SK-N-SH (cell line): ENCODE measurements around the gene FGF7. TPM values are rescaled to one million over a fixed set of nuclear protein-coding genes. Genes with fewer than 3 reads are reported as not detected.

Experiments used
- CTCF ChIA-PET: fragments of 300-600, 350-600 bp; formaldehyde crosslinking; extraction: SDS; loops from one replicate; lab custom pipeline; 2021; lab: Yijun Ruan, JAX
- POLR2A ChIA-PET: fragments of 350-600 bp; sonication (Branson Sonifier 250); formaldehyde crosslinking; extraction: SDS; loops from one replicate; lab custom pipeline; 2020; ENCODE audit warnings: antibody characterized with exemption, inconsistent platforms; lab: Yijun Ruan, JAX
- DNase-seq: peaks from one replicate; pipeline ENCODE4 v3.0.0; 2012
- H2AFZ ChIP-seq: fragments of 200-600 bp; sonication (generic); 2 replicates; pipeline ENCODE4 v1.8.1; 2016; ENCODE audit warnings: antibody characterized with exemption, mild to moderate bottlenecking, low read depth
- H3F3A ChIP-seq: fragments of 200-600 bp; sonication (generic); replicated peaks from 2 replicates; pipeline ENCODE3; 2016; ENCODE audit warnings: antibody characterized with exemption, mild to moderate bottlenecking; ENCODE audit not compliant: insufficient read depth
- H3K27ac ChIP-seq, 2 experiments: fragments of 200-500 bp in 1 of 2; fragments of 200-600 bp in 1 of 2; sonication (Bioruptor generic) in 1 of 2; sonication (generic), shearing (Covaris generic) in 1 of 2; 2 replicates each; pipeline versions ENCODE4 v1.5.1 to v1.6.1; 2014 to 2016; ENCODE audit warnings: low read depth in 2 of 2, inconsistent platforms in 1 of 2, low read length in 1 of 2, mild to moderate bottlenecking in 1 of 2, mixed read lengths in 1 of 2
- H3K27me3 ChIP-seq: fragments of 200-600 bp; sonication (generic), shearing (Covaris generic); 2 replicates; pipeline ENCODE4 v1.6.1; 2016; ENCODE audit warnings: mixed run types; ENCODE audit not compliant: insufficient read depth
- H3K36me3 ChIP-seq, 2 experiments: fragments of 200-500 bp in 1 of 2; fragments of 200-600 bp in 1 of 2; sonication (Bioruptor generic) in 1 of 2; sonication (generic) in 1 of 2; replicated peaks in 1 of 2; 2 replicates each; pipeline versions ENCODE3 to v1.5.1; 2014 to 2016; ENCODE audit warnings: low read length in 1 of 2, mild to moderate bottlenecking in 1 of 2; ENCODE audit not compliant: insufficient read depth in 2 of 2, control insufficient read depth in 1 of 2
- H3K4me1 ChIP-seq, 2 experiments: fragments of 200-500 bp in 1 of 2; fragments of 200-600 bp in 1 of 2; sonication (Bioruptor generic) in 1 of 2; sonication (generic), shearing (Covaris generic) in 1 of 2; 2 replicates each; pipeline versions ENCODE4 v1.5.1 to v1.6.1; 2014 to 2016; ENCODE audit warnings: low read depth in 1 of 2, low read length in 1 of 2, mixed run types in 1 of 2; ENCODE audit not compliant: insufficient read depth in 2 of 2, control insufficient read depth in 1 of 2
- H3K4me2 ChIP-seq: fragments of 200-600 bp; sonication (generic), shearing (Covaris generic); 2 replicates; pipeline ENCODE4 v1.6.1; 2017; ENCODE audit warnings: mixed run types
- H3K4me3 ChIP-seq, 2 experiments: fragments of 200-500 bp in 1 of 2; fragments of 200-600 bp in 1 of 2; sonication (Bioruptor generic) in 1 of 2; sonication (generic), shearing (Covaris generic) in 1 of 2; 2 replicates each; pipeline versions ENCODE4 v1.5.1 to v1.8.1; 2014 to 2016; ENCODE audit warnings: low read depth in 2 of 2, inconsistent platforms in 1 of 2, low read length in 1 of 2, mild to moderate bottlenecking in 1 of 2, mixed read lengths in 1 of 2, moderate library complexity in 1 of 2
- H3K79me2 ChIP-seq: fragments of 200-600 bp; sonication (generic); 2 replicates; pipeline ENCODE4 v1.8.1; 2017; ENCODE audit warnings: mild to moderate bottlenecking; ENCODE audit not compliant: insufficient read depth
- H3K9ac ChIP-seq: fragments of 200-600 bp; sonication (generic); 2 replicates; pipeline ENCODE4 v1.6.1; 2017; ENCODE audit warnings: mixed run types
- H3K9me2 ChIP-seq: fragments of 200-600 bp; sonication (generic); 2 replicates; pipeline ENCODE4 v1.6.1; 2017; ENCODE audit warnings: mixed run types
- H3K9me3 ChIP-seq: fragments of 200-600 bp; sonication (generic); 2 replicates; pipeline ENCODE4 v1.6.1; 2017; ENCODE audit warnings: mixed run types, mild to moderate bottlenecking, moderate library complexity
- H4K20me1 ChIP-seq: fragments of 200-600 bp; sonication (generic); 2 replicates; pipeline ENCODE4 v1.6.1; 2017; ENCODE audit warnings: mild to moderate bottlenecking, mixed run types; ENCODE audit not compliant: insufficient read depth
- RAD21 ChIP-seq: IDR thresholded peaks from 2 replicates; pipeline ENCODE4 v1.6.1; 2012; ENCODE audit warnings: mild to moderate bottlenecking, low read length
- RCOR1 ChIP-seq: fragments of 150-350 bp; IDR thresholded peaks from 2 replicates; pipeline ENCODE4 v1.6.1; 2017; ENCODE audit warnings: antibody characterized with exemption, low read length
- RFX5 ChIP-seq: IDR thresholded peaks from 2 replicates; pipeline ENCODE4 v1.6.1; 2012; ENCODE audit warnings: mild to moderate bottlenecking, improper control_type of control experiment, low read length
- RXRA ChIP-seq: IDR thresholded peaks from 2 replicates; pipeline ENCODE4 v1.4.0; 2012; ENCODE audit warnings: low read depth, mild to moderate bottlenecking, borderline replicate concordance
- SMC3 ChIP-seq: IDR thresholded peaks from 2 replicates; pipeline ENCODE4 v1.6.1; 2012; ENCODE audit warnings: low read depth, low read length, improper control_type of control experiment
- TCF12 ChIP-seq: IDR thresholded peaks from 2 replicates; pipeline ENCODE4 v1.4.0; 2012
- TEAD4 ChIP-seq: IDR thresholded peaks from 2 replicates; pipeline ENCODE4 v1.4.0; 2012; ENCODE audit warnings: mild to moderate bottlenecking, borderline replicate concordance; ENCODE audit not compliant: insufficient read depth
- WGBS: methylation state at CpG from one replicate; pipeline ENCODE4 v1.1.6; 2017; ENCODE audit warnings: low lambda C conversion rate; 5-methylcytosine and 5-hydroxymethylcytosine counted together
- polyA plus RNA-seq, 3 experiments: library from polyadenylated mRNA; depleted of rRNA; stranded (reverse); fragments of >200 nt; gene quantifications; 2 replicates each; pipeline ENCODE4 v1.2.3, GENCODE V29; 2012
- TF ChIP-seq, protein P1 (sequence below): IDR thresholded peaks from 2 replicates; pipeline ENCODE4 v1.4.0; 2012; ENCODE audit warnings: low read depth, borderline replicate concordance
- TF ChIP-seq, protein P2 (sequence below): IDR thresholded peaks from 2 replicates; pipeline ENCODE4 v1.6.1; 2012; ENCODE audit warnings: mild to moderate bottlenecking, low read depth, low read length, moderate library complexity
- TF ChIP-seq, protein P3 (sequence below): fragments of 200-600 bp; sonication (generic); IDR thresholded peaks from 2 replicates; pipeline ENCODE4 v1.6.1; 2017; ENCODE audit warnings: antibody characterized with exemption, mild to moderate bottlenecking, moderate library complexity

Gene FGF7
- polyA plus RNA-seq, 1 of the 3 experiments (the other 2 are of a cell fraction) = 0.25 TPM

DNA sequence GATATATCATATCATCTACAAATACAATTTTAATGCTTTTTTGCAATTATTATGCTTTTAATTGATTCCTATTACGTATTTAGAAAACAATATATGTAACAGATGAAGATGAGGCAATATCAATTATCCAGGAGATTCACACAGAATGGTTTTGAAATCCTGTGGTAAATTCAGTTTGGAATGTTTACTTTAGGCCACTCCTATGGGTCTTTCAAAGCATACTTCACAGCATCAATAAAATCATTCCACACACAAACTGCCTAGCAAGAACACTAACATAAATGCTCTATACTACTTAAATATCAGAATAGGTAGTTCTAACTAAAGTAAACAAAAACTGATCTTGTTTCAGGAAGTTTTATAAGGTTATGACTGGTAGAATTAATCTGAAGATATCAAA is 107.0 kb downstream of the FGF7 start:
- Histone ChIP-seq H3K4me2 (no peak overlapping the region), H3K4me3 (no peak overlapping the region)
- TF ChIP-seq, protein P1, sequence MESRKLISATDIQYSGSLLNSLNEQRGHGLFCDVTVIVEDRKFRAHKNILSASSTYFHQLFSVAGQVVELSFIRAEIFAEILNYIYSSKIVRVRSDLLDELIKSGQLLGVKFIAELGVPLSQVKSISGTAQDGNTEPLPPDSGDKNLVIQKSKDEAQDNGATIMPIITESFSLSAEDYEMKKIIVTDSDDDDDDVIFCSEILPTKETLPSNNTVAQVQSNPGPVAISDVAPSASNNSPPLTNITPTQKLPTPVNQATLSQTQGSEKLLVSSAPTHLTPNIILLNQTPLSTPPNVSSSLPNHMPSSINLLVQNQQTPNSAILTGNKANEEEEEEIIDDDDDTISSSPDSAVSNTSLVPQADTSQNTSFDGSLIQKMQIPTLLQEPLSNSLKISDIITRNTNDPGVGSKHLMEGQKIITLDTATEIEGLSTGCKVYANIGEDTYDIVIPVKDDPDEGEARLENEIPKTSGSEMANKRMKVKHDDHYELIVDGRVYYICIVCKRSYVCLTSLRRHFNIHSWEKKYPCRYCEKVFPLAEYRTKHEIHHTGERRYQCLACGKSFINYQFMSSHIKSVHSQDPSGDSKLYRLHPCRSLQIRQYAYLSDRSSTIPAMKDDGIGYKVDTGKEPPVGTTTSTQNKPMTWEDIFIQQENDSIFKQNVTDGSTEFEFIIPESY = no peak
- TF ChIP-seq RCOR1 (no peak), RFX5 (no peak), SMC3 (no peak), TEAD4 (no peak), RAD21 (no peak), TCF12 (no peak), RXRA (no peak)
- TF ChIP-seq, protein P2, sequence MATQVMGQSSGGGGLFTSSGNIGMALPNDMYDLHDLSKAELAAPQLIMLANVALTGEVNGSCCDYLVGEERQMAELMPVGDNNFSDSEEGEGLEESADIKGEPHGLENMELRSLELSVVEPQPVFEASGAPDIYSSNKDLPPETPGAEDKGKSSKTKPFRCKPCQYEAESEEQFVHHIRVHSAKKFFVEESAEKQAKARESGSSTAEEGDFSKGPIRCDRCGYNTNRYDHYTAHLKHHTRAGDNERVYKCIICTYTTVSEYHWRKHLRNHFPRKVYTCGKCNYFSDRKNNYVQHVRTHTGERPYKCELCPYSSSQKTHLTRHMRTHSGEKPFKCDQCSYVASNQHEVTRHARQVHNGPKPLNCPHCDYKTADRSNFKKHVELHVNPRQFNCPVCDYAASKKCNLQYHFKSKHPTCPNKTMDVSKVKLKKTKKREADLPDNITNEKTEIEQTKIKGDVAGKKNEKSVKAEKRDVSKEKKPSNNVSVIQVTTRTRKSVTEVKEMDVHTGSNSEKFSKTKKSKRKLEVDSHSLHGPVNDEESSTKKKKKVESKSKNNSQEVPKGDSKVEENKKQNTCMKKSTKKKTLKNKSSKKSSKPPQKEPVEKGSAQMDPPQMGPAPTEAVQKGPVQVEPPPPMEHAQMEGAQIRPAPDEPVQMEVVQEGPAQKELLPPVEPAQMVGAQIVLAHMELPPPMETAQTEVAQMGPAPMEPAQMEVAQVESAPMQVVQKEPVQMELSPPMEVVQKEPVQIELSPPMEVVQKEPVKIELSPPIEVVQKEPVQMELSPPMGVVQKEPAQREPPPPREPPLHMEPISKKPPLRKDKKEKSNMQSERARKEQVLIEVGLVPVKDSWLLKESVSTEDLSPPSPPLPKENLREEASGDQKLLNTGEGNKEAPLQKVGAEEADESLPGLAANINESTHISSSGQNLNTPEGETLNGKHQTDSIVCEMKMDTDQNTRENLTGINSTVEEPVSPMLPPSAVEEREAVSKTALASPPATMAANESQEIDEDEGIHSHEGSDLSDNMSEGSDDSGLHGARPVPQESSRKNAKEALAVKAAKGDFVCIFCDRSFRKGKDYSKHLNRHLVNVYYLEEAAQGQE = no peak
- TF ChIP-seq, protein P3, sequence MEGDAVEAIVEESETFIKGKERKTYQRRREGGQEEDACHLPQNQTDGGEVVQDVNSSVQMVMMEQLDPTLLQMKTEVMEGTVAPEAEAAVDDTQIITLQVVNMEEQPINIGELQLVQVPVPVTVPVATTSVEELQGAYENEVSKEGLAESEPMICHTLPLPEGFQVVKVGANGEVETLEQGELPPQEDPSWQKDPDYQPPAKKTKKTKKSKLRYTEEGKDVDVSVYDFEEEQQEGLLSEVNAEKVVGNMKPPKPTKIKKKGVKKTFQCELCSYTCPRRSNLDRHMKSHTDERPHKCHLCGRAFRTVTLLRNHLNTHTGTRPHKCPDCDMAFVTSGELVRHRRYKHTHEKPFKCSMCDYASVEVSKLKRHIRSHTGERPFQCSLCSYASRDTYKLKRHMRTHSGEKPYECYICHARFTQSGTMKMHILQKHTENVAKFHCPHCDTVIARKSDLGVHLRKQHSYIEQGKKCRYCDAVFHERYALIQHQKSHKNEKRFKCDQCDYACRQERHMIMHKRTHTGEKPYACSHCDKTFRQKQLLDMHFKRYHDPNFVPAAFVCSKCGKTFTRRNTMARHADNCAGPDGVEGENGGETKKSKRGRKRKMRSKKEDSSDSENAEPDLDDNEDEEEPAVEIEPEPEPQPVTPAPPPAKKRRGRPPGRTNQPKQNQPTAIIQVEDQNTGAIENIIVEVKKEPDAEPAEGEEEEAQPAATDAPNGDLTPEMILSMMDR = no peak
- TF ChIP-seq, all 33 proteins: peak for 0
- no peak overlapping the region for H2AFZ ChIP-seq
- H3K9ac ChIP-seq = no peak overlapping the region
- POLR2A ChIA-PET = no interaction called here
- no peaks in the 10 kb centered on the region for H4K20me1 ChIP-seq
- H3K27me3 ChIP-seq = no peaks in the 10 kb centered on the region
- H3K36me3 ChIP-seq = no peaks in the 10 kb centered on the region
- no peak for DNase-seq
- H3K79me2 ChIP-seq = no peaks in the 10 kb centered on the region
- CTCF ChIA-PET = no interaction called here
- no peaks in the 10 kb centered on the region for H3F3A ChIP-seq
- H3K9me3 ChIP-seq = peaks cover 6% of the 10 kb centered on the region; the same call in 1 of the 2 replicates
- no peak overlapping the region for H3K27ac ChIP-seq
- no peaks in the 10 kb centered on the region for H3K9me2 ChIP-seq
- H3K4me1 ChIP-seq = no peaks in the 10 kb centered on the region
- WGBS = 37% methylated on average over 1 of the region's 1 CpG

Other genes starting within 250 kb of the FGF7 start
- gene FAM227B, start 197.6 kb downstream of the FGF7 start, polyA plus RNA-seq (2012; rRNA removed) = 4.4 and 5.8 TPM in 2 replicates
- 13.9 and 15.3 TPM in 2 replicates for gene DTWD1, start 197.8 kb downstream of the FGF7 start, polyA plus RNA-seq (2012; rRNA removed)